ENCODE measurements around the gene ARPC5L.
A peak's percentile ranks its signal among the peaks of the same experiment; 100 is the strongest.

Gene ARPC5L

GRCh38 chr9:124869986-124870560, 8.1 kb downstream of the ARPC5L start:
- Histone ChIP-seq H3K4me1 (ENCODE audit: insufficient read depth, low read length, poor library complexity, severe bottlenecking) (peaks cover 39% of the 10 kb centered on the region), H3K4me2 (ENCODE audit: low read depth, low read length, poor library complexity, severe bottlenecking) (peak overlapping the region; percentile 81), H3K9me3 (ENCODE audit: insufficient read depth, low read depth, low read length) (no peaks in the 10 kb centered on the region), H3K9me2 (replicated peaks; ENCODE audit: low read depth, low read length) (no peaks in the 10 kb centered on the region), H3K4me3 (ENCODE audit: low read length, poor library complexity, severe bottlenecking) (peak overlapping the region; percentile 97), H4K20me1 (ENCODE audit: insufficient read depth, low read length, poor library complexity, severe bottlenecking) (peaks cover 57% of the 10 kb centered on the region), H3K36me3 (ENCODE audit: insufficient read depth, low read length) (peaks cover 20% of the 10 kb centered on the region; the same call in 1 of the 2 replicates), H2AFZ (ENCODE audit: low read length) (no peak overlapping the region), H3K27me3 (ENCODE audit: insufficient read depth, low read length, poor library complexity, severe bottlenecking) (no peaks in the 10 kb centered on the region), H3F3A (ENCODE audit: low read depth) (0 out of 2 replicates have a peak, but pooled peaks cover 3% of the 10 kb centered on the region), H3K9ac (ENCODE audit: low read depth, low read length, poor library complexity, severe bottlenecking) (peak overlapping the region; percentile 99), H3K79me2 (ENCODE audit: insufficient read depth, low read length) (peaks cover 78% of the 10 kb centered on the region)
- TF ChIP-seq CTCF (conservative IDR thresholded peaks at IDR 0.05; ENCODE audit: low read length) (no peak), EZH2phosphoT487 (IDR thresholded peaks at IDR 0.05; ENCODE audit: borderline replicate concordance) (no peak)

GRCh38 chr9:124870723-124871122, 8.8 kb downstream of the ARPC5L start:
- H3K4me1 ChIP-seq (ENCODE audit: insufficient read depth, low read length, poor library complexity, severe bottlenecking), result peaks cover 39% of the 10 kb centered on the region
- no peaks in the 10 kb centered on the region for H3K9me2 ChIP-seq (replicated peaks; ENCODE audit: low read depth, low read length)
- 0 out of 2 replicates have a peak, but pooled peaks cover 3% of the 10 kb centered on the region for H3F3A ChIP-seq (ENCODE audit: low read depth)
- H4K20me1 ChIP-seq (ENCODE audit: insufficient read depth, low read length, poor library complexity, severe bottlenecking), result peaks cover 60% of the 10 kb centered on the region
- H3K27me3 ChIP-seq (ENCODE audit: insufficient read depth, low read length, poor library complexity, severe bottlenecking), result no peaks in the 10 kb centered on the region
- peak overlapping the region; percentile 97 for H3K4me3 ChIP-seq (ENCODE audit: low read length, poor library complexity, severe bottlenecking)
- no peaks in the 10 kb centered on the region for H3K9me3 ChIP-seq (ENCODE audit: insufficient read depth, low read depth, low read length)
- no peak for TF ChIP-seq CTCF (conservative IDR thresholded peaks at IDR 0.05; ENCODE audit: low read length)
- no peak for TF ChIP-seq EZH2phosphoT487 (IDR thresholded peaks at IDR 0.05; ENCODE audit: borderline replicate concordance)
- H2AFZ ChIP-seq (ENCODE audit: low read length), result no peak overlapping the region
- peaks cover 85% of the 10 kb centered on the region for H3K79me2 ChIP-seq (ENCODE audit: insufficient read depth, low read length)
- peaks cover 26% of the 10 kb centered on the region; the same call in 1 of the 2 replicates for H3K36me3 ChIP-seq (ENCODE audit: insufficient read depth, low read length)
- H3K4me2 ChIP-seq (ENCODE audit: low read depth, low read length, poor library complexity, severe bottlenecking), result peak overlapping the region; percentile 81
- peak overlapping the region; percentile 99 for H3K9ac ChIP-seq (ENCODE audit: low read depth, low read length, poor library complexity, severe bottlenecking)

- Histone ChIP-seq H3K79me2 (ENCODE audit: insufficient read depth, low read length) (peaks cover 87% of the 10 kb centered on the region), H3K9me3 (ENCODE audit: insufficient read depth, low read depth, low read length) (no peaks in the 10 kb centered on the region), H3K4me2 (ENCODE audit: low read depth, low read length, poor library complexity, severe bottlenecking) (peak overlapping the region; percentile 81), H3F3A (ENCODE audit: low read depth) (0 out of 2 replicates have a peak, but pooled peaks cover 3% of the 10 kb centered on the region), H3K4me1 (ENCODE audit: insufficient read depth, low read length, poor library complexity, severe bottlenecking) (peaks cover 39% of the 10 kb centered on the region), H3K4me3 (ENCODE audit: low read length, poor library complexity, severe bottlenecking) (peak overlapping the region; percentile 97), H3K9me2 (replicated peaks; ENCODE audit: low read depth, low read length) (no peaks in the 10 kb centered on the region), H2AFZ (ENCODE audit: low read length) (no peak overlapping the region), H4K20me1 (ENCODE audit: insufficient read depth, low read length, poor library complexity, severe bottlenecking) (peaks cover 65% of the 10 kb centered on the region), H3K36me3 (ENCODE audit: insufficient read depth, low read length) (peaks cover 30% of the 10 kb centered on the region; the same call in 1 of the 2 replicates), H3K27me3 (ENCODE audit: insufficient read depth, low read length, poor library complexity, severe bottlenecking) (no peaks in the 10 kb centered on the region), H3K9ac (ENCODE audit: low read depth, low read length, poor library complexity, severe bottlenecking) (peak overlapping the region; percentile 99)
- TF ChIP-seq CTCF (conservative IDR thresholded peaks at IDR 0.05; ENCODE audit: low read length) (no peak), EZH2phosphoT487 (IDR thresholded peaks at IDR 0.05; ENCODE audit: borderline replicate concordance) (no peak)
These were observed 9.2 kb downstream of the ARPC5L start for GRCh38 chr9:124871156-124871561.

Data from Loucy (cell line).